ENCODE measurements around the gene CTDP1. TPM values are rescaled to one million over a fixed set of nuclear protein-coding genes. Genes with fewer than 3 reads are reported as not detected.

CTDP1 gene
- total RNA-seq, 1 donor from 2014 or later = 10.8 TPM

DNA sequence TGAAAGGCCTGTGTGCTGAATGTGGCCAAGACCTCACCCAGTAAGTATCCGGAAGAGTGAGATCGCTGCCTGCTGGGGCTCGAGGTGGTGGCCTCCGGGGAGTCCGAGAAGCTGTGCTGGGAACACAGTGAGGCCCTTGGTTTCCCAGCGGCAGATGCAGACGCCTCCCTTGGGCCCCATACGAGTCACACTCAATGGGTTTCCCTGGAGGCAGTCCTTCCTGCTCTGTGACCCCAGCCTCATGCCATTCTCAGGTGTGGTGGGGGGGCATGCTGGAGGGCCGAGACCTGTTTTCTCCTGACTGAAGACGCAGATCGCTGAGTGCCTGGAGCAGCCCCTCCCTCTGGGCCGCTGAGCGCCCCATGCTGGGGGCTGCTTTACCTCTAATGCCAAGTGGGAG, 15.7 kb downstream of the CTDP1 start:
- no peak for DNase-seq (ENCODE audit: low spot score)
- intact Hi-C loops (cut with DNase I) = no loop called here

DNA sequence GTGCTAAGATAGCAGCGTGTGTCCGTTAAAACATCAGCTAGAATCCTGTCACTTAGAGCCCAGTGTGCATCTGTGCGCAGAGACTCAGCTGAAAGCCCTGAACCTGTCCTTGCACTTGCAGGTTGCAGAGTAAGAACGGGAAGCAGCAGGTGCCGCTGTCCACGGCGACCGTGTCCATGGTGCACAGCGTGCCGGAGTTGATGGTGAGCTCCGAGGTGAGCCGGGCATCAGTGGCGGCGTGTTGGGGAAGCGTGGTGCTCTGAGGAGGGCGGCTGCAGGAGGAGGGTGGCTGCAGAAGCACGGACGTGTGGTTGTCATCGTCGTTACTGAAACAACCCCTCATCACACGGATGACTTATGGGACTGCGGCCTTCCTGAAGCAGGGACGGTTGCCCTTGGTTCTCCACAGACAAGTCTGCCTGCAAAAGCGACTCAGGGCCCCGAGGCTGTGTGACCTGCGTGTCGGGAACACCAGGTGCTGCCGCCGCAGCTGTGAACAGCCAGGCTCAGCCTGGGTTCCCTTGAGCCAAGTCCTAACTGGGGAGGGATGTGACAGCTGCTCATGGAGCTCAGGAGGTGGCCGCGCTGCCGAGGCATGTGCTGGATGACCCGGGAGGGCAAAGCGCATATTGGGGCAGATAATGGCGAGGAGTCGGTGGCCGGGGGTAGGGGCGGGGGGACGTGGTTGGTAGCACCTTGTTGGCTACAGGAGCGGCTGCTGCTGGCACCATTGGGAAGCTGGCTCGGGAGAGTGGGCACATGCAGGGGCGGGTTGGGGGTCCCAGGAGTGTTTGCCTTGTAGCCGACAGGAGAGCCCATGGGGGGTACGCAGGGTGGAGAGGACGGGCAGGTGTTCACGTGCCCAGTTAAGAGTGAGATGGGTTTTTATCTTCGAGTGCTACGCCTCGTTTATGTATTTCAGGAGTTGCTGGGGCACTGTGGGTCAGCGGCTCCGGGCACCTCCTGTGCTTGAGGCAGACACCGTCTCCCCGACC, 16.6 kb downstream of the CTDP1 start:
- DNase-seq (ENCODE audit: low spot score) = no peak
- intact Hi-C loops (cut with DNase I) = no loop called here

DNA sequence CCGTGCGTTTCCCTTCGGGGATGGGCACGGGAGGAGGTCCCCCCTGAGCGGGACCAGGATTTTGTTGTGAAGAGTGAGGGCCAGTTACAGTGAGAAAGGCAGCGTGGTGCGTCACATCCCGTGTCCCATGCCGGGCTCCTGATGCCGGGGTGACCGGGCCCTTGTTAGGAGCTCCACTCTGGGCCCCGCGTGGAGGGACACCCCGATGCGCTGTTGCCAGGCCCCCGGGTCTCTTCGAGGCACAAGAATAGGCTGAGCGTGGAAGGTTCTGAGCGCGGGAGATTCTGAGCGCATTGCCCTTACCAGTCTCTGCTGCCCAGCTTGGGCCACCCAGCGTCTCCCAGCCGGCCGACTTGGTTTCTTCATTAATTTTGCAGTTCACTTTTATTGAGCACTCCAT, 17.6 kb downstream of the CTDP1 start:
- intact Hi-C loops (cut with DNase I) = no loop called here
- DNase-seq (ENCODE audit: low spot score) = no peak

DNA sequence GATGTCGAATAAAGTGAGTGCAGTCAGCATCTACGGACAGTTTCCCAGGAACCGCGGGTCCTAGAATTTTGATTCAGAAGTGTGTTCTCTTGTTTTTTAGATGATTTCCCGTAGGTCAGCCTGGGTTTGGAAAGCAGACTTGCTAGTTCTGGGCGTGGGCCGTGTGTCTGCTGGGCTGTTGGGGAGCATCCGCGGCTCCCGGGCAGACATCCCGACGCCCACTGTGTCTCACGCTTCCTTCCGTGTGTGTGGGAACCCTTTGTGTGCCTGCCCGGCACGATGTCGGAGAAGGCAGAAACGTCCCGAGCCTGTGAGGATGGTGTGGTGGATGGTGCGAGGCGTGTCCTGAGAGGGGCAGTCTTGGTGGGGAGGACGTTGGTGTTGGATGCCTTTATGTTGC, 18.4 kb downstream of the CTDP1 start:
- DNase-seq (ENCODE audit: low spot score) = no peak
- intact Hi-C loops (cut with DNase I) = no loop called here

DNA sequence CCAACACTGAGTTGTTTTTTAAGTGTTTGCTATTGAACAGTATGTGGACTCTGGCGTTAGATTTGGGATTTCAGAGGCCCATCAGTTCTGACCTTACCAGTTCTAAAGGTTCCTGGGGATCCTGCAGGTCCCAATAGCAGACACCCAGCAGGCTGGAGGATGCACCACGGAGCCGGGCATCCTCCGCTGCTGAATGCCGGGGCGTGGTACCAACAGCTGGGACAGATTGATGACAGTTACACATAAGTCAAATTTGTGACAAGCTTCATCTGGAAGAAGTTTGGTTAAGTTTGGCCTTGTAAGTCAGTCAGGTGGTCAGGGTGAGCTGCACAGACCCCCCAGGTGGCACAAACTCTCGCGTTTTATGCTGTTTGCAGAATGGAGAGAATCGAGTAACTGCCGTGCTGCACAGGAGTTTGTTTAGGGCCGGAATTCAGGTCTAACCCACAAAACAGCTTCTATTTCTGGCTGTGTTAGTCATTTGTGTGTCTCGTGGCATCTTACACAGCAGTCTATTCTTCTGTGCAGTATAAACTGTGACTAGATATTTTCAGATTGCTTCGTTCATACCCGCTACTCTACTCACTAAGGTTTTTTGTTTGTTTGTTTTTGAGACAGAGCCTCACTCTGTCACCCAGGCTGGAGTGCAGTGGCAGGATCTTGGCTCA, 19.2 kb downstream of the CTDP1 start:
- no peak for DNase-seq (ENCODE audit: low spot score)
- intact Hi-C loops (cut with DNase I) = no loop called here

DNA sequence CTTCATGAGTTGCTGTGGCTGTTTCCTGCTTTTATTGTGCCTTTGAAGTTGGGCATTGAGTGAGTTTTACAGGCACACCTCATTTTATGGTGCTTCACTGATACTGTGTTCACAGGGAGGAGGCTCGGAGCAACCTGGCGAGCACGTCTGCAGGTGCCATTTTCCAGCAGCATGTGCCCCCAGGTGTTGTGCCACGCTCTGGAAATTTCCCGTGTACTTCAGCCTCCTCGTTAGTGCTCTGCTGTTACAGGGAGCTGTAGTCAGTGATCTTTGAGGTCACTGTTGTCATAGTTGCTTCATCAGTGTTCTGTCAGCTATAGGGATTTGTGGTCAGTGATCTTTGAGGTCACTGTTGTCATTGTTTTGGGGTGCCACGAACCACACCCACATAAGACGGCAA, 20.1 kb downstream of the CTDP1 start:
- intact Hi-C loops (cut with DNase I) = no loop called here
- DNase-seq (ENCODE audit: low spot score) = no peak

DNA sequence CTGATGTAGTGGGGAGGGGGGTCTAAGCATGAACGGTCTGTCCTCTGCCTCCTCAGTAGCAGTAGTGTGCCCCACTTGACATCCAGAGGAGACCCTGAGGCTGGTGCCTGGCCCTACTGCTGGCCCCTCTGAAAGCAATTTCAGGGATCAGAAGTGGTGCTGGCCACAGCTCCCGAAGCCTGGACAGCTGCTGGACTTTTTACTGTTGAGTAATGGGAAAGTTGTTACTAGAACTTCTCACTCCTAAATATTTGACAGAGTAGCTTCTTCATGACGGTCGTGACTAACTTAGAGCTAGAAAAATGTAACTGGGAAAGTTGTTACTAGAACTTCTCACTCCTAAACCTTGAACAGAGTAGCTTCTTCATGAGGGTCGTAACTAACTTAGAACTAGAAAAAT, 23.3 kb downstream of the CTDP1 start:
- intact Hi-C loops (cut with DNase I) = no loop called here
- no peak for DNase-seq (ENCODE audit: low spot score)

DNA sequence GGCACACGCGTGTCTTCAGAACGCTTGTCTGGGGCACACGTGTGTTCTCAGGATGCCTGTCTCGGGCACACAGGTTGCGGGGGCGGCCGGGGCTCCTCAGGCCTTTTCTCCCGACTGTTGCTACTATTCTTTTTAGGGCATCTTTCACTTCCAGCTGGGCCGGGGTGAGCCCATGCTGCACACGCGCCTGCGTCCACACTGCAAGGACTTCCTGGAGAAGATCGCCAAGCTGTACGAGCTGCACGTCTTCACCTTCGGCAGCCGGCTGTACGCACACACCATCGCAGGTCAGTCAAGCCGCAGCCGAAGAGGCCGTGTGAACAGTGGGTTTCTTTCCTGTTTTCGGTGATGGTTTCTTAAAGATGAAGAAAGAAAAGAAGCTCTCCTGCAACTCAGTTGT, 25.0 kb downstream of the CTDP1 start:
- DNase-seq (ENCODE audit: low spot score) = no peak
- intact Hi-C loops (cut with DNase I) = no loop called here

DNA sequence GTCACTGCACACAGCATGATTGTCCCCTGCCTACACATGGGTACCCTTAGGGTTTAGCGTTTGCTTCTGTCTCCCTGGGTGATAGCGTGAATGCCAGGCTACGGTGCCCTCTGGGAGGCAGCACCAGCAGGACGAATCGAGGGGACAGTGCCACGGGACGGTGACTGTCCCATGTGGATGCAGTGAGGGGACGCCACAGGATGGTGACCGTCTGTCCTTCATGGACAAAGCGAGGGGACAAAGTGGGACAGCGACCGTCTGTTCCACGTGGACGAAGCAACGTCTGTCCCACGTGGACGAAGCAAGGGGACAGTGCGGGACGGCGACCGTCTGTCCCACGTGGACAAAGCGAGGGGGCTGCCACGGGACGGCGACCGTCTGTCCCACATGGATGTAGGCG, 25.7 kb downstream of the CTDP1 start:
- intact Hi-C loops (cut with DNase I) = no loop called here
- DNase-seq (ENCODE audit: low spot score) = no peak

DNA sequence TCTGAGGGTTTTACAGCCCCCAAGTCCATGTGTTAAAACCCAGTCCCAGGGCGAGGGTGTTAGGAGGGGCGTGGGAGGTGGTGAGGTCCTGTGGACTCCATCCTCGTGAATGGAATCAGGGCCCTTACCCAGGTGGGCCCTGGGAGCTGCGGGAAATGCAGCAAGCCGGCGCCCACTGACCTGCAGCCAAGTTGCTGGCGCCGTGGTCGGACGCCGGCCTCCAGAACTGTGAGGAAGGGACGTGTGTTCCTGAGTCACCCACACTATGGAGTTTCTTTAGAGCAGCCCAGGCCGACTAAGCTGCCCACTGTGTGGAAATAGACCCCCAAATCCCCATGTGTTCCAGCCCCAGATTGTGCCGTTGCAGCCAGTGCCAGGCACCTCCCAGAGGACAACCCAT, 26.4 kb downstream of the CTDP1 start:
- intact Hi-C loops (cut with DNase I) = no loop called here

DNA sequence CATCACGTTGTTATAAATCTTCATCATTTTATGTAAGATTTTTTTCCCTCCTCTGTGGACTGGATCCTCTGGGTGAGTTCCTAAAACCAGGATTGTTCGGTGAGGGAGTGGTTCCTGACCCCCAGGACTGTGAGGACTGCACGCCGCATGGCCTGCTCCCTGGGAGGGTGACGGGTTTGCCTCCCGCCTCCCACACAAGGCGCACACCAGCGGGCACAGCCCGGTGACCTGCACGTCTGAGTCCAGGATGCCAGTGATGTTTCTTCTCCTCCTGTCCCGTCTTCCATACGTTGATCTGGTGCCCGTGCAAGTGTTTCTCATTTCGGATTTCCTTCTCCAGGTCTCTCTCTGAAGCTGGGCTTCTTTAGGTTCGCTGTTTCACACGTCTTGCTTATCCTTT, 27.1 kb downstream of the CTDP1 start:
- intact Hi-C loops (cut with DNase I) = no loop called here
- no peak for DNase-seq (ENCODE audit: low spot score)

More for the DNA sequence above, 26.4 kb downstream of the CTDP1 start:
- no peak for DNase-seq (ENCODE audit: low spot score)

DNA sequence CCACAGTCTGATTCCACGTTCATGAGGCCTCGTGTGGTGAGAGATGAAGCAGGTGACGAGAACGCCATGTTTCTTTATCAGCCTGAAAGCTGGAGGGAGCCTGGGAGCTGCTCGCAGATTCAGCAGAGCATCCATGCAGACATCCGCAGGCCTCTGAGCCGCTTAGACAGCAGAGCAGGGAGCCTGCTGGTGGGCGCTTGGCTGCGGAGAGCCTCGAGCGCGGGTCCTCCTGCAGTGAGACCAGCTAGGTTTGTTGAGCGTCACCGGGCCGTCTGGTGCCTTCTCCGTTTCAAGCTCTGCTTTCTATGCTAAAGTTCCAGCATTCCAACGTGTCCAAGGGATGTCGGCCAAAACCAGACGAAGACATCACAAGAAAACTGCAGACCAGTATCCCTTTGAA, 27.6 kb downstream of the CTDP1 start:
- intact Hi-C loops (cut with DNase I) = no loop called here
- no peak for DNase-seq (ENCODE audit: low spot score)

DNA sequence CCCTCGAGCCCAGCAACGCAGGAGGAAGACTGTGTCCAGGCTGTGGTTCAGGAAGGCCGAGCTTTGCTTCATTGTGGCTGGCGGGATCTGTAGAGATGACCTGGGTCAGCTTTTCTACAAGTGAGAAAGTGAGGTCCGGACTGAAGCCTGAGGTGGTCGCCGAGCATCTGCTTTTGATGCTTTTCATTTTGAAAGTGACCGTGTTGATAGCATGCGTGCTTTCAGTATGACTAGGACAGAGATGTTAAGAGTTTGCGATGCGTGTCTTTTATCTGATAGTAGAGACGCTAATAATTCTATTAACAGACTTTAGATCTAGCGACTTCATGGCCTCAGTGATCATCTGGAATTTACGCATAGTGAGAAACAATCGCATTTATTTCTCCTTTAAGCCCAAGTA, 28.1 kb downstream of the CTDP1 start:
- DNase-seq (ENCODE audit: low spot score) = no peak

DNA sequence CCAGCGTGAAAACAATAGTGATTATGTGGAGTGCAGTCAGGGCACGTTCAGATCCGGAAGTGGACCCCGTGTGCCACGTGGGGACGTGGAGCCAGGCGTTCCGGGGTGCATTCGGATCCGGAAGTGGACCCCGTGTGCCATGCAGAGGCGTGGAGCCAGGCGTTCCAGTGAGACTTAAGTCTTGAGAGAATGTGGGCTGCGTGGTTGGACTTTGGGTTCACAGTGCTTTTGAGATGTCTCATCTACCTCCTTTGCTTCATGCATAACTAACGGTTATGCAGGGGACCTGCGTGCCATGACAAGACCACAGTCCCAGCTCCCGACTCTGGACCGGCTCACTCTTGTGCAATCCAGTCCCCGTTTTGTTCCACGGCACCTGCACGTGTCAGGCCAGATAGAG, 28.8 kb downstream of the CTDP1 start:
- no peak for DNase-seq (ENCODE audit: low spot score)

More for the DNA sequence above, 28.1 kb downstream of the CTDP1 start:
- intact Hi-C loops (cut with DNase I) = no loop called here

DNA sequence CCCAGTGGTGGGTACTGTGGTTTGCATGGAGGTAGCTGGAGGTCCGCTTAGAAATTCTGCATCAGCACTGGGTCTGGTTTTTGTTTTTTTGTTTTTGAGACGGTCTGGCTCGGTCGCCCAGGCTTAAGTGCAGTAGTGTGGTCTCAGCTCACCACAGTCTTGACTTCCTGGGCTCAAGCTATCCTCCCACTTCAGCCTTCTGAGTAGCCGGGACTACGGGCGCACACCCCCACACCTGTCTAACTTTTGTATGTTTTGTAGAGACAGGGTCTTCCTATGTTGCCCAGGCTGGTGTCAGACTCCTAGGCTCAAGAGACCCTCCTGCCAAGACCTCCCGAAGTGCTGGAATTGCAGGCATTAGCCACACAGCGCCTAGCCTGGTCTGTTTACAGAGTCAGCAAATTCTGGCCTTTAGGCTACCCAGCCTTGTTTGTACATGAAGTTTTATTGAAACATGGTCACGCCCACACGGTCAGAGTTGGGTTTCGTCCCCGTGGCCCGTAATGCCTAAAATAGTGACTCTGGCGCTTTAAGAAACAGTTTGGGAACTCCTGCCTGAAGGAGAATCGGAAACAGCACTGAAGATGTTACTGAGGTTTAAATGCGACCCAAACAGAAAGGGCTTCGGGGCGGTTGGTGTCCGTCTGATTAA, 32.7 kb downstream of the CTDP1 start:
- DNase-seq (ENCODE audit: low spot score) = no peak

More for the DNA sequence above, 28.8 kb downstream of the CTDP1 start:
- intact Hi-C loops (cut with DNase I) = no loop called here

DNA sequence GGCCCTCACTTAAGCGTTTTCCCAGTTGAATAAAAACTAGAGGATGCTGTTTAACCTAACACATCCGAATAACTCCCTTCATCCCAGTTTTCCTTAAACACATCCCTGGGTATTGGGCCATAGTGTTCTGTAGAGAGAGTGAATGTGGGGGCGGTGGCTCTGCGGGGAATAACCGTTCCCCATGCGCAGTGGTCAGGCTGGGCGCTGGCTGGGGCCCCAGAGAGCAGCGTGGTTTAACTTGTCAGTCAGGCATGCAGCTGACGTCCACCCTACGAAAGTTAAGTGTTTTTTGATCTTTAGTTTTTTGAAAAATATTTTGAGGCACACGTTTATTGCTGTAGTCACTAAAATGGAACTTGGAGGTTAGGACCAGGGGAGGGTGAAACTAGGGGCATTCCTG, 33.7 kb downstream of the CTDP1 start:
- no peak for DNase-seq (ENCODE audit: low spot score)
- intact Hi-C loops (cut with DNase I) = no loop called here

More for the DNA sequence above, 32.7 kb downstream of the CTDP1 start:
- intact Hi-C loops (cut with DNase I) = no loop called here

DNA sequence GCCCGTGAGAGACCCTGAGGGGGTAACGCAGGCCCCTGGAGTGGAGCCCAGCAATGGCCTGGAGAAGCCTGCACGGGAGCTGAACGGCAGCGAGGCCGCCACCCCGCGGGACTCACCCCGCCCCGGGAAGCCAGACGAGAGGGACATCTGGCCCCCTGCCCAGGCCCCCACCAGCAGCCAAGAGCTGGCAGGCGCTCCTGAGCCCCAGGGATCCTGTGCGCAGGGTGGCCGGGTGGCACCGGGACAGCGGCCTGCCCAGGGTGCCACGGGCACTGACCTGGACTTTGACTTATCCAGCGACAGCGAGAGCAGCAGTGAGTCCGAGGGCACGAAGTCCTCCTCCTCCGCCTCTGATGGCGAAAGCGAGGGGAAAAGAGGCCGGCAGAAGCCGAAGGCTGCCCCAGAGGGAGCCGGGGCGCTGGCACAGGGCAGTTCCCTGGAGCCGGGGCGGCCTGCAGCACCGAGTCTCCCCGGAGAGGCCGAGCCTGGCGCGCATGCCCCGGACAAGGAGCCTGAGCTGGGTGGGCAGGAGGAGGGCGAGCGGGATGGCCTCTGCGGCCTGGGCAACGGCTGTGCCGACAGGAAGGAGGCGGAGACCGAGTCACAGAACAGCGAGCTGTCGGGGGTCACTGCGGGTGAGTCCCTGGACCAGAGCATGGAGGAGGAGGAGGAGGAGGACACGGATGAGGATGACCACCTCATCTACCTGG, 35.1 kb downstream of the CTDP1 start:
- DNase-seq (ENCODE audit: low spot score) = no peak
- intact Hi-C loops (cut with DNase I) = no loop called here

DNA sequence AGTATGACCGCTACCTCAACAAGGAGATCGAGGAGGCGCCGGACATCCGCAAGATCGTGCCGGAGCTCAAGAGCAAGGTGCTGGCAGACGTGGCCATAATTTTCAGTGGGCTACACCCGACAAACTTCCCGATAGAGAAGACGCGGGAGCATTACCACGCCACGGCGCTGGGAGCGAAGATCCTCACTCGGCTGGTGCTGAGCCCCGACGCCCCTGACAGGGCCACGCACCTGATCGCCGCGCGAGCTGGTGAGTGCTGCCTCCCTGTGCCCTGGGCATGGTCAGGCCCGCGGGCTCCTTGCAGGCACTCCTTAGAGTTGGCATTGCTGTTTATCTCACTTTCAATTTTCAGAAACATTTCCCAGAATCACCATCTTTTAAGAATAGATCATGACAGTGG, 35.7 kb downstream of the CTDP1 start:
- intact Hi-C loops (cut with DNase I) = no loop called here

DNA sequence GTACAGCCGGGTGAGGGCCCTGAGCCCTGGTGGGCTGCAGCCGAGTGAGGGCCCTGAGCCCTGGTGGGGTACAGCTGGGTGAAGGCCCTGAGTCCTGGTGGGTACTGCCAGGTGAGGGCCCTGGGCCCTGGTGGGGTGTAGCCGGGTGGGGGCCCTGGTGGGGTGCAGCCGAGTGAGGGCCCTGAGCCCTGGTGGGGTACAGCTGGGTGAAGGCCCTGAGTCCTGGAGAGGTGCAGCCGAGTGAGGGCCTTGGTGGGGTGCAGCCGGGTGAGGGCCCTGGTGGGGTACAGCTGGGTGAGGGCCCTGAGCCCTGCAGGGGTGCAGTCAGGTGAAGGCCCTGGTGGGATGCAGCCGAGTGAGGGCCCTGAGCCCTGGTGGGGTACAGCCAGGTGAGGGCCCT, 37.5 kb downstream of the CTDP1 start:
- DNase-seq (ENCODE audit: low spot score) = no peak
- intact Hi-C loops (cut with DNase I) = no loop called here

More for the DNA sequence above, 35.7 kb downstream of the CTDP1 start:
- no peak for DNase-seq (ENCODE audit: low spot score)

DNA sequence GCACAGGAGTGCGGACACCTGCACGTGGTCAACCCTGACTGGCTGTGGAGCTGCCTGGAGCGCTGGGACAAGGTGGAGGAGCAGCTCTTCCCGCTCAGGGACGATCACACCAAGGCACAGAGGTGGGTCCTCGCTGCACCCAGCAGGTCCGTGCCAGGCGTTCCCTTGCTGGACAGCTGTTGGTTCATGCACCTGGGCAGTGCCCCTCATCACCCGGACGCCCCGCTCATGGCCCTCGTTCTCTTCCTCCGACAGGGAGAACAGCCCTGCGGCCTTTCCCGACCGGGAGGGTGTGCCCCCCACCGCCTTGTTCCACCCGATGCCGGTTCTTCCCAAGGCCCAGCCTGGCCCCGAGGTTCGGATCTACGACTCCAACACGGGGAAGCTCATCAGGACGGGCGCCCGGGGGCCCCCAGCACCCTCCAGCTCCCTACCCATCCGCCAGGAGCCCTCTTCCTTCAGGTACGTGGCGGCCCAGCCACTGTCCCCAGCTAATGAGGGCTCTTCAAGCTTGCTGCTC, 38.0 kb downstream of the CTDP1 start:
- no peak for DNase-seq (ENCODE audit: low spot score)
- intact Hi-C loops (cut with DNase I) = no loop called here
